GM12878 (cell line): Measurements from ENCODE around the gene ZNF548. TPM values are rescaled to one million over a fixed set of nuclear protein-coding genes. Genes with fewer than 3 reads are reported as not detected.

ENCODE experiments used
- CEBPZ ChIP-seq: fragments of 150-350 bp; IDR thresholded peaks from 2 replicates; pipeline ENCODE4 v1.6.1; 2016; ENCODE audit warnings: low read depth, low read length
- CHD2 ChIP-seq: IDR thresholded peaks from 2 replicates; pipeline ENCODE4 v1.6.1; 2011; ENCODE audit warnings: low read depth, low read length, improper control_type of control experiment, borderline replicate concordance
- ELK1 ChIP-seq: IDR thresholded peaks from 2 replicates; pipeline ENCODE4 v1.6.1; 2012; ENCODE audit warnings: low read depth, low read length, improper control_type of control experiment
- ESRRA ChIP-seq: IDR thresholded peaks from 2 replicates; pipeline ENCODE4 v1.6.1; 2012; ENCODE audit warnings: mild to moderate bottlenecking, low read length, improper control_type of control experiment
- EZH2 ChIP-seq: IDR thresholded peaks from 2 replicates; pipeline ENCODE4 v1.6.1; 2012; ENCODE audit warnings: low read depth, mild to moderate bottlenecking, control low read depth, inconsistent platforms, low read length, borderline replicate concordance; ENCODE audit not compliant: control insufficient read depth
- NR2C2 ChIP-seq: IDR thresholded peaks from 2 replicates; pipeline ENCODE4 v1.6.1; 2011; ENCODE audit warnings: borderline replicate concordance, low read depth; ENCODE audit not compliant: control insufficient read depth, insufficient read length
- SIN3A ChIP-seq: IDR thresholded peaks from 2 replicates; pipeline ENCODE4 v1.6.1; 2012; ENCODE audit warnings: low read depth, low read length, improper control_type of control experiment
- SKIL ChIP-seq: fragments of 450-650 bp; IDR thresholded peaks from 2 replicates; pipeline ENCODE4 v1.6.1; 2017; ENCODE audit warnings: mild to moderate bottlenecking, low read depth, inconsistent platforms; ENCODE audit not compliant: poor library complexity, severe bottlenecking
- YBX1 ChIP-seq: fragments of 450-650 bp; IDR thresholded peaks from 2 replicates; pipeline ENCODE4 v1.6.1; 2016; ENCODE audit warnings: antibody characterized with exemption
- polyA plus RNA-seq, 11 experiments: library from polyadenylated mRNA; depleted of rRNA in 4 of 11; unstranded in 6 of 11; stranded (reverse) in 5 of 11; fragments of >200 nt; fragmentation: Nextera tagmentation in 4 of 11; fragmentation: Illumina TruSeq in 1 of 11; extraction: Ambion mirVana in 4 of 11; extraction: Trizol in 1 of 11; gene quantifications; 1 replicate in 1 of 11; 2 replicates in 10 of 11; pipeline versions ENCODE4 v1.2.1 to v1.2.3, GENCODE V29; 2011 to 2016; ENCODE audit warnings: inconsistent platforms in 2 of 11, missing spikeins in 2 of 11, low read depth in 1 of 11
- total RNA-seq, 4 experiments: library from RNA; depleted of rRNA in 3 of 4; stranded (reverse); fragments of >200 nt in 3 of 4; fragmentation: Illumina TruSeq in 1 of 4; extraction: Trizol in 1 of 4; gene quantifications; 2 replicates each; pipeline versions ENCODE4 v1.2.1 to v1.2.3, GENCODE V29; 2013 to 2021
- TF ChIP-seq, protein P1 (sequence below): fragments of 450-650 bp; IDR thresholded peaks from 2 replicates; pipeline ENCODE4 v1.6.1; 2018; ENCODE audit warnings: mild to moderate bottlenecking, low read depth, moderate library complexity; ENCODE audit not compliant: partially characterized antibody
- TF ChIP-seq, protein P2 (sequence below): IDR thresholded peaks from 2 replicates; pipeline ENCODE4 v1.6.1; 2012; ENCODE audit warnings: low read depth, low read length, improper control_type of control experiment
- TF ChIP-seq, protein P3 (sequence below): IDR thresholded peaks from 2 replicates; pipeline ENCODE4 v1.6.1; 2011; ENCODE audit warnings: low read depth, low read length, improper control_type of control experiment, borderline replicate concordance

Gene ZNF548
- total and polyA plus RNA-seq, 10 of the 15 experiments (the other 5 are each of a cell fraction or from before 2014, with no cell fraction given) = 3.9 to 44.8 (median 16.5) TPM

GRCh38 chr19:57362419-57362818, 27.2 kb upstream of the ZNF548 start (continued):
- TF ChIP-seq, protein P1, sequence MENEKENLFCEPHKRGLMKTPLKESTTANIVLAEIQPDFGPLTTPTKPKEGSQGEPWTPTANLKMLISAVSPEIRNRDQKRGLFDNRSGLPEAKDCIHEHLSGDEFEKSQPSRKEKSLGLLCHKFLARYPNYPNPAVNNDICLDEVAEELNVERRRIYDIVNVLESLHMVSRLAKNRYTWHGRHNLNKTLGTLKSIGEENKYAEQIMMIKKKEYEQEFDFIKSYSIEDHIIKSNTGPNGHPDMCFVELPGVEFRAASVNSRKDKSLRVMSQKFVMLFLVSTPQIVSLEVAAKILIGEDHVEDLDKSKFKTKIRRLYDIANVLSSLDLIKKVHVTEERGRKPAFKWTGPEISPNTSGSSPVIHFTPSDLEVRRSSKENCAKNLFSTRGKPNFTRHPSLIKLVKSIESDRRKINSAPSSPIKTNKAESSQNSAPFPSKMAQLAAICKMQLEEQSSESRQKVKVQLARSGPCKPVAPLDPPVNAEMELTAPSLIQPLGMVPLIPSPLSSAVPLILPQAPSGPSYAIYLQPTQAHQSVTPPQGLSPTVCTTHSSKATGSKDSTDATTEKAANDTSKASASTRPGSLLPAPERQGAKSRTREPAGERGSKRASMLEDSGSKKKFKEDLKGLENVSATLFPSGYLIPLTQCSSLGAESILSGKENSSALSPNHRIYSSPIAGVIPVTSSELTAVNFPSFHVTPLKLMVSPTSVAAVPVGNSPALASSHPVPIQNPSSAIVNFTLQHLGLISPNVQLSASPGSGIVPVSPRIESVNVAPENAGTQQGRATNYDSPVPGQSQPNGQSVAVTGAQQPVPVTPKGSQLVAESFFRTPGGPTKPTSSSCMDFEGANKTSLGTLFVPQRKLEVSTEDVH = no peak
- TF ChIP-seq, protein P2, sequence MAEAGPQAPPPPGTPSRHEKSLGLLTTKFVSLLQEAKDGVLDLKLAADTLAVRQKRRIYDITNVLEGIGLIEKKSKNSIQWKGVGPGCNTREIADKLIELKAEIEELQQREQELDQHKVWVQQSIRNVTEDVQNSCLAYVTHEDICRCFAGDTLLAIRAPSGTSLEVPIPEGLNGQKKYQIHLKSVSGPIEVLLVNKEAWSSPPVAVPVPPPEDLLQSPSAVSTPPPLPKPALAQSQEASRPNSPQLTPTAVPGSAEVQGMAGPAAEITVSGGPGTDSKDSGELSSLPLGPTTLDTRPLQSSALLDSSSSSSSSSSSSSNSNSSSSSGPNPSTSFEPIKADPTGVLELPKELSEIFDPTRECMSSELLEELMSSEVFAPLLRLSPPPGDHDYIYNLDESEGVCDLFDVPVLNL = no peak
- TF ChIP-seq ESRRA = no peak
- TF ChIP-seq CHD2 = no peak
- no peak for TF ChIP-seq NR2C2
- no peak for TF ChIP-seq SKIL
- TF ChIP-seq ELK1 = no peak
- TF ChIP-seq SIN3A = no peak
- TF ChIP-seq, protein P3, sequence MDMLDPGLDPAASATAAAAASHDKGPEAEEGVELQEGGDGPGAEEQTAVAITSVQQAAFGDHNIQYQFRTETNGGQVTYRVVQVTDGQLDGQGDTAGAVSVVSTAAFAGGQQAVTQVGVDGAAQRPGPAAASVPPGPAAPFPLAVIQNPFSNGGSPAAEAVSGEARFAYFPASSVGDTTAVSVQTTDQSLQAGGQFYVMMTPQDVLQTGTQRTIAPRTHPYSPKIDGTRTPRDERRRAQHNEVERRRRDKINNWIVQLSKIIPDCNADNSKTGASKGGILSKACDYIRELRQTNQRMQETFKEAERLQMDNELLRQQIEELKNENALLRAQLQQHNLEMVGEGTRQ = no peak
- no peak for TF ChIP-seq EZH2
- no peak for TF ChIP-seq CEBPZ
- TF ChIP-seq YBX1 = no peak
- TF ChIP-seq, all 136 proteins: peak for 0
